MV-4-11 (cell line): Measurements from ENCODE around the gene KCP.
A peak's percentile ranks its signal among the peaks of the same experiment; 100 is the strongest.

ENCODE experiments used
- DNase-seq: peaks from one replicate; lab custom pipeline; 2025; lab: John Stamatoyannopoulos, UW

KCP gene

GRCh38 chr7:128874140-128875031 lies 36.1 kb downstream of the KCP start:
- no peak for DNase-seq

DNA sequence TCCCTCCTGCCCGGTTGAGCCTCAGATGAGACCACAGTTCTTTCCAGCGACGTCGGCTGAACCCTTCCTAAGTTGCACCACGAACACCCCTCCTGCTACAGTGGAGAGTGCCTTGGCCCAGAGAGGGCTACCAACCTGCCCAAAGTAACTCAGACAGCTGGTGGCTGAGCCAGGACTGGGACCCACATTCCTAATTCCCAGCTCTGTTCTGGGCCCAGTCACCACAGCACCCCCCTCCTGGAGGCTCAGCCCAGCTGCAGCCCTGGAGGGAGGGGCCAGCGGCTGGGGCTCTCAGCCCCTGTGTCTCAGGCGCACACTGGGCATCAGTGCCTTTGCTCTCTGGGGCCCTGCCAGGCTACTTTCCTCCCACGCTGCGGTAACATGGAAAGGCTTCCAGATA lies 37.3 kb downstream of the KCP start:
- no peak for DNase-seq

- no peak for DNase-seq
Measured at GRCh38 chr7:128872394-128872824, 38.1 kb downstream of the KCP start.

GRCh38 chr7:128871050-128871449 lies 39.5 kb downstream of the KCP start:
- no peak for DNase-seq

DNA sequence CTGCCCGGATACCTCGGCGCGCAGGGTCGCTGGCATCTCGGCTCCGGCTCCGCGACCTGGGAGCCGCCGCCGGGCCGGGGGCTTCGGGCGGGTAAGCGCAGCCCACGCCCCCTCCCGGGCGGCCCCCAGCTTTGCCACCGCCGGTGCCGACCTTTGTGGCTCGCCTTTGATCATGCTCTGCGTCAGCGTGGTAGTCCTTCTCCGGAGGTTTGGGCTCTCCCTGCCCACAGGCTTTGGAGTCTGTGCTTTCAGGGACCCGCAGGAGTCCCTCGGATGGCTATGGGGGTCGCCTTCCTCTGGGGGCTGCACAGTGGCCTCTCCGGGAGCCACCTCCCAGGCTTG lies 40.6 kb downstream of the KCP start:
- no peak for DNase-seq

- no peak for DNase-seq
Measured at GRCh38 chr7:128869138-128869943, 41.2 kb downstream of the KCP start.

DNA sequence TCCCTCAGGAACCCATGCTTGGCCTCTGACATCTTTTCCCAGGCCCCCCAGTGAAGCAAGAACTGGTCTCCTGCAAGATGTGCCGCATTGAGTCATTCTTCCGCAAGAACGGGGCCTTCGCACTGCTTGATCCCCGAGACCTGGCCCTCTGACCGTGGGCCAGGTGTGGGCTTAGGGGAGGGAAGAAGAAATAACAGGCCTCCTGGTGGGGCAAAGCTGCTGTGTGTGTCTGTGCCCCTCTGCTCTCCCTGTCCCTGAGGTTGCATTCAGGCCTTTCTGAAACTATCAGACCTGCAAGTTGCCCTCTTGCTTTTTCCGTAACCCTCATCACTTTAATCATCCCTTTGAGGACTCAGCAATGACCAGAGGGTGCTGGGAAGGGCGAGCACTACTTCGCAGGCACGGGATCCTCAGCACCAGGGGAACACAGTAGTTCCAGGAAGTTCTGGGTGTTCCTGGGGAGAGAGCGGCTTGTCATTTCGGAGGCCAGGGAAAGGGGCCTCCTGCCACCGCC lies 41.8 kb downstream of the KCP start:
- DNase-seq, result no peak

GRCh38 chr7:128867842-128868623 lies 42.5 kb downstream of the KCP start:
- no peak for DNase-seq

DNA sequence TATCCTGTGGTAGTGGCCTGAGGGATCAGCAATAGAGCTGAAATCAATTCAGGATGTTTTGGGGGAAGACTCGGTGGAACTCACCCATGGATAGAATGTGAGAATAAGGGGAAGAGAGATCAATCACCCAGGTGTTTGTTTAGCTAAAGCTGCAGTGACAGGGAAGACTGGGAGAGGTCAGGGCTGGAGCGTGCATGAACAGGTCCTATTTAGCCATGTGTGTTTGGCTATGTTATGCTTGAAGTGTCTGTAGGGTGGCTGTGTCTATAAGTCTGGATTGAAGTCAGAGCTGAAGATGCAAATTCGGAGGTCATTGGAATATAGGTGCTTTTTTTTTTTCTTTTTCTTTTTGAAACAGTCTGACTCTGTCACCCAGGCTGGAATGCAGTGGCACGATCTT lies 43.3 kb downstream of the KCP start:
- DNase-seq, result no peak

DNA sequence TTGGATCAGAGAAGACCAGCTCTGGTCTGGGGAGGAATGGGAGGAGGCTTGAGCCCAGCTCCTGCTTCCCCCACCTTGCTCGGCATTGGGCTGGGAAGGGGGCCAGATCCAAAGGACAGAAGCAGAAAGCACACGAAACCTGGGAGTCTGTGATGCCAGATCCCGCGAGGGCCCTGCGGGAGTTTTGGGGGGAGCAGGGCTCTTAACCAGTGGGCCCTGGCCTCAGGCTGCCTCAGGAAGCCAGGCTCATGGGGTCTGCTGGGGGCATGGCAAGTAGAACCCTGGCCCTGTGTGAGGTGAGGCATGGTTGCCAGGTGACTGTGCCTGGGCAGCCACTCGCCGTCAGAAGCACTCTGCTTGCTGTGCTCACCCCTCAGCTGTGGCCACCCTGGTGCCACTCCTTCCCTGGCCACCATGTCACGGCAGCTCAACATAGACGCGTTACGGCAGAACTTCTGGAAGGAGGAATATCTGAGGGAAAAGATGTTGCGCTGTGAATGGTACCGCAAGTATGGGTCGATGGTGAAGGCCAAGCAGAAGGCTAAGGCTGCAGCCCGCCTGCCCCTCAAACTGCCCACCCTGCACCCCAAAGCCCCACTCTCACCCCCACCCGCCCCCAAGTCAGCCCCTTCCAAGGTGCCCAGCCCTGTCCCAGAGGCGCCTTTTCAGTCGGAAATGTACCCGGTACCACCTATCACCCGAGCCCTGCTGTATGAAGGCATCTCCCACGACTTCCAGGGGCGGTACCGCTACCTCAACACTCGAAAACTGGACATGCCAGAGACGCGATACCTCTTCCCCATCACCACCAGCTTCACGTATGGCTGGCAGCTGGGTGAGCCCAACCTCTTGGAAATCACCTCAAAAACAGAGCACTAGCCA lies 44.3 kb downstream of the KCP start:
- no peak for DNase-seq

DNA sequence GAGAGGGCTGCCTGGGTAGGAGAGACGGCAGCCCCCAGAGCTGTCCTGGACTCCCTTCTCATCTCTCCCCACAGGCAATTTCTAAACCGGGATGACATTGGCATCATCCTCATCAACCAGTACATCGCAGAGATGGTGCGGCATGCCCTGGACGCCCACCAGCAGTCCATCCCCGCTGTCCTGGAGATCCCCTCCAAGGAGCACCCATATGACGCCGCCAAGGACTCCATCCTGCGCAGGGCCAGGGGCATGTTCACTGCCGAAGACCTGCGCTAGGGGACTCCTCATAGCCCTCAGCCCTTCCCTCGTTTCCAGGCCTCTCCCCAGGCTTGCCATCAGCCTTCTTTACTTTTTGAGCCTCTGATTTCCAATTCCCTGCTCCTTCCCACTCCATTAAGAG lies 45.2 kb downstream of the KCP start:
- DNase-seq, result no peak

- DNase-seq, result peak; percentile 63
Measured at GRCh38 chr7:128863433-128863989, 47.0 kb downstream of the KCP start.

GRCh38 chr7:128862571-128863432 lies 47.7 kb downstream of the KCP start, which contains the start of gene ATP6V1F:
TSS of gene ATP6V1F (plus strand) at chr7:128862856. CDS start at chr7:128862905, 49 bp downstream.
- DNase-seq, result peak; percentile 96

GRCh38 chr7:128861957-128862570 lies 48.4 kb downstream of the KCP start:
- no peak for DNase-seq

- DNase-seq, result no peak
Measured at GRCh38 chr7:128860158-128861073, 50.1 kb downstream of the KCP start.

DNA sequence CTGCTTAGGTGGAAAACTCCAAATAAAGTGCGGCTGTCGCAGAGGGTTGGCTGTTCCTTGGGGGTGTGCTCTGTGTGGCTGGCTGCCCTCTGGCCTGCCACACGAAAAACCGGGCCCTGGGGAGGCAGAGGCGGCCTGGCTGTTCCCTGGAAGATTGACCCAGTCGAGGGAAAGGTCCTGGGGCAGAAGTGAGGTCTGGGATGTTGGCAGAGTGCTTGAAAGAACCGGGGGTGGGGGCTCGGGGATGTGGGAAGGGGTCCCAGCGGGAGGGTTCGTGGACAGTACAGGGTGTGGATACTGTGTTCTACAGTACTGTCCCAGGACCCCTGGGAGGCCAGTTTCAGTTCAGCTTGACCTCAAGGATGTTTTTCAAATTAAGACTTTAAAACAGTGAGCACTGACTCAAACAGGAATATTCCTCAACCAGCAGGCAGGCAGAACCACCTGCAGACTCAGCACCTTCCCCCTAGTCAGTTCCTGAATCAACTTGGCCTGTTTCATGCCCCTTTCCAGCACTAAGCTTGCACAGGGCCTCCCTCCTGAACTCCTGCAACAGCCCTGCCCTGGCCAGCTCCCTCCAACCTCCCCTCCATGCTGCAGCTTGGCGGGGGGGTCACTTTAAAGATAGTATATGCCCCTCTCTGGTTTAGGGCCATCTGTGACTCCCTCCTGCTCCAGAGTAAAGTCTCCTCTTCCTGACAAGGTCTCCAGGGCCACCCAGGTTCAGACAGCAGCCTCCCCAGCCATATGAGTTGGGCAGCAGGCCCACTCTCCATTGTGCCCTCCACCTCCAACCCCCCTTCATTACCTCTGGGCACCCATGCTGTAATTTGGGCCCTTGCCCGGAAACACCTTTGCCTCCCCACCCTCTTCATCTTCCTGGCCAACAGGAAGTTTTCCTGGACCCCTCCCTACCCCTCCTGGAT lies 51.0 kb downstream of the KCP start:
- no peak for DNase-seq
